ENCODE results near the gene TMEM132A. TPM values are rescaled to one million over a fixed set of nuclear protein-coding genes. Genes with fewer than 3 reads are reported as not detected.
A peak's percentile ranks its signal among the peaks of the same experiment; 100 is the strongest.

The TMEM132A gene
- total RNA-seq, result 10 to 100 TPM; 11.8 to 52.7 (median 17.8) TPM

GRCh38 chr11:60924110-60924905 is at the start of gene TMEM132A:
TSS of gene TMEM132A (plus strand) at chr11:60924460. CDS start at chr11:60924634, 174 bp downstream.
- no peak for DNase-seq
- Histone ChIP-seq H3K4me3 (peak within 1 kb of the TSS; percentile 57 to 81 (median 63)), H3K4me1 (peaks cover 28 to 67% (median 35%) of the 10 kb centered on the region in 3 donors), H3K27me3 (peaks cover 0 to 30% (median 0%) of the 10 kb centered on the region in 4 donors), H3K9me3 (no peaks in the 10 kb centered on the region), H3K27ac (peak within 1 kb of the TSS; percentile 7 to 74 (median 50)), H3K36me3 (peaks cover 31 to 53% (median 32%) of the 10 kb centered on the region in 3 donors)
- 0% methylated on average over 2 of the region's 69 CpGs; no CpG with 5 or more reads in 1 of the 2 donors for WGBS, 2 donors
- TF ChIP-seq CTCF (IDR thresholded peaks at IDR 0.05), result no peak
- TF ChIP-seq POLR2A (IDR thresholded peaks at IDR 0.05), result peak in 1 of 4 donors; percentile 60
- intact Hi-C loops (cut with DNase I), result no loop called here

- Histone ChIP-seq H3K4me3 (no peak overlapping the region), H3K27me3 (no peaks in the 10 kb centered on the region), H3K4me1 (peaks cover 7 to 35% (median 18%) of the 10 kb centered on the region in 3 donors), H3K9me3 (no peaks in the 10 kb centered on the region), H3K36me3 (peaks cover 0 to 23% (median 0%) of the 10 kb centered on the region in 3 donors), H3K27ac (no peak overlapping the region)
- no peak for DNase-seq
- intact Hi-C loops (cut with DNase I), result no loop called here
- TF ChIP-seq POLR2A (IDR thresholded peaks at IDR 0.05) (no peak), CTCF (IDR thresholded peaks at IDR 0.05) (no peak)
- 69 to 79% methylated on average over 4 to 6 of the region's 7 CpGs for WGBS, 2 donors
Observed at GRCh38 chr11:60875366-60876167, 48.7 kb upstream of the TMEM132A start.

- H3K27ac ChIP-seq, result no peak overlapping the region
- TF ChIP-seq POLR2A (IDR thresholded peaks at IDR 0.05) (no peak), CTCF (IDR thresholded peaks at IDR 0.05) (no peak)
- intact Hi-C loops (cut with DNase I), result no loop called here
- H3K36me3 ChIP-seq, result peaks cover 0 to 28% (median 0%) of the 10 kb centered on the region in 3 donors
- H3K4me3 ChIP-seq, result no peak overlapping the region
- H3K9me3 ChIP-seq, result no peaks in the 10 kb centered on the region
- no CpG with 5 or more reads among the region's 2 CpGs for whole genome bisulfite sequencing, 2 donors
- no peak for DNase-seq
- H3K4me1 ChIP-seq, result peaks cover 6 to 34% (median 18%) of the 10 kb centered on the region in 3 donors
- H3K27me3 ChIP-seq, result no peaks in the 10 kb centered on the region
Observed at GRCh38 chr11:60876168-60876485, 48.1 kb upstream of the TMEM132A start.

GRCh38 chr11:60878245-60879101 is 45.8 kb upstream of the TMEM132A start:
- intact Hi-C loops (cut with DNase I), result no loop called here
- whole genome bisulfite sequencing, 2 donors, result 51 to 66% methylated on average over 5 of the region's 5 CpGs
- no peak for TF ChIP-seq POLR2A (IDR thresholded peaks at IDR 0.05)
- no peak for TF ChIP-seq CTCF (IDR thresholded peaks at IDR 0.05)
- Histone ChIP-seq H3K4me3 (no peak overlapping the region), H3K27ac (peak overlapping the region; percentile 6 to 76 (median 70)), H3K9me3 (no peaks in the 10 kb centered on the region), H3K4me1 (peaks cover 0 to 12% (median 9%) of the 10 kb centered on the region in 3 donors), H3K27me3 (no peaks in the 10 kb centered on the region), H3K36me3 (peaks cover 0 to 34% (median 0%) of the 10 kb centered on the region in 3 donors)
- no peak for DNase-seq

All from esophagus squamous epithelium (tissue), 5 donors.